ENCODE data around the gene SFXN1.
A peak's percentile ranks its signal among the peaks of the same experiment; 100 is the strongest.
"Not testable (repeated sequence)": the region's sequence is repeated elsewhere in the genome, so short reads cannot be mapped to it uniquely, and the experiment has no call there.

SFXN1 gene

DNA sequence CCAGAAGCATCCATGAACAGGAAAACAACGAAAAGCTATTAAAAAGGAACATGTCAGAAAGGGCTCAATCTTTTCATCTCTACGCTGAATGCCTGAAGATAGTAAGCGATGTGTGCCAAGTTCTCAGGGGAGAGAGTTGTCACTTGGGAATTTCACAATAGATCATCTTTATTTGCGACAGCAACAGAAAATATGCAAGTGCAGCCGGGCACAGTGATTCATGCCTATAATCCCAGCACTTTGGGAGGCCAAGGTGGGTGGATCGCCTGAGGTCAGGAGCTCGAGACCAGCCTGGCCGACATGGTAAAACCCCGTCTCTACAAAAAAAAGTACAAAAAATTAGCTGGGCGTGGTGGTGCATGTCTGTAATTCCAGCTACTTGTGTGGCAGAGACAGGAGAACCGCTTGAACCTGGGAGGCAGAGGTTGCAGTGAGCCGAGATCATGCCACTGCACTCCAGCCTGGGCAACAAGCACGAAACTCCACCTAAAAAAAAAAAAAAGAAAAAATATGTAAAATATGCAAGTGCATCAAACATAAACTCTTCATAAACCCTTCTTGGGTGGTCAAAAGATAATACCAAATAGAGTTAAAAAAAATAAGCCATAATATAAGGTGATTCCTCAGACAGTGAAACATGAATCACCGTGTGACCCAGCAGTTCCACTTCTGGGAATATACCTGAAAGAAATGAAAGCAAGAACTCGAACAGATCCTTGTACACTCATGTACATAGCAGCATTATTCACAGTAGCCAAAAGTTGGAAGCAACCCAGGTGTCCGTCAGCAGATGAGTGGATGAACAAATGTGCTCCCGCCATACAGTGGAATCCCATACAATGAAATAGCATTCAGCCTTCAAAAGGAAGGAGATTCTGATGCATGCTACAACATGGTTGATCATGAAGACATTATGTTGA, 16.2 kb downstream of the SFXN1 start:
- no peak for DNase-seq (ENCODE audit: low spot score)

DNA sequence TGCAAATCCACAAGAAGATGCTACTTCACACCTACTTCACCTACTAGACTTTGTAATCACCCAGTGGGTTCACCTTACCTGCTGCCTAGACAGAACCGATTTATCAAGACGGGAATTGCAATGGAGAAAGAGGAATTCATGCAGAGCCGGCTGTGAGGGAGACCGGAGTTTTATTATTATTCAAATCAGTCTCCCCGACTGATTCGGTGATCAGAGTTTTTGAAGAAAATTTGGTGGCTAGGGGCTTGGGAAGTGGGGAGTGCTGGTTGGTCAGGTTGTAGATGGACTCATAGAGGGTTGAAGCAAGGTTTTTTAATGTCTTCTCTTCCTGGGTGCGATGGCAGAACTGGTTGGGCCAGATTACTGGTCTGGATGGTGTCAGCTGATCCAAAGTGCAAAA, 23.4 kb downstream of the SFXN1 start:
- no peak for DNase-seq (ENCODE audit: low spot score)

DNA sequence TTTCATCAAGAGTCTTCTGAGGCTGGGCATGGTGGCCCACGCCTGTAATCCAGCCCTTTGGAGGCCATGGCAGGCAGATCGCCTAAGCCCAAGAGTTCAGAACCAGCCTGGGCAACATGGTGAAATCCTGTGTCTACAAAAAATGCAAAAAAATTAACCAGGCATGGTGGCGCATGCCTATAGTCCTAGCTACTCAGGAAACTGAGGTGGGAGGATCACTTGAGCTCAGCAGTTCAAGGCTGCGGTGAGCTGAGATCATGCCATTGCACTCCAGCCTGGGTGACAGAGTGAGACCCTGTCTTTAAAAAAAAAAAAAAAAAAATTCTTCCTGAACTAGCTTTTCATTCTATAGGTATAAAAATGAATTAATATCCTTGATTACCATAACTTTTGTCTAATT, 29.3 kb downstream of the SFXN1 start:
- DNase-seq (ENCODE audit: low spot score), result not testable (repeated sequence)

DNA sequence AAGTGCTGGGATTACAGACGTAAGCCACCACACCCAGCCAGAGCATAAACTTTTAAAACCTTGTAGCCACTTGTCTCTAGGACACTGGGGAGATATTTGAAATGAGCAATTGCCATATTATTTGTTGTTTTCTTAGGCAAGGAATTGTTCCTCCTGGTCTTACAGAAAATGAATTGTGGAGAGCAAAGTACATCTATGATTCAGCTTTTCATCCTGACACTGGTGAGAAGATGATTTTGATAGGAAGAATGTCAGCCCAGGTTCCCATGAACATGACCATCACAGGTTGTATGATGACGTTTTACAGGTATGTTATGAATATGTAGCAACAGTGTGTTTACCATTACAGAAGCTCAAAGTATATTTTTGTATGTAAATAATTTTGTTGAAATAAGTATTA, 30.5 kb downstream of the SFXN1 start:
- DNase-seq (ENCODE audit: low spot score), result no peak

DNA sequence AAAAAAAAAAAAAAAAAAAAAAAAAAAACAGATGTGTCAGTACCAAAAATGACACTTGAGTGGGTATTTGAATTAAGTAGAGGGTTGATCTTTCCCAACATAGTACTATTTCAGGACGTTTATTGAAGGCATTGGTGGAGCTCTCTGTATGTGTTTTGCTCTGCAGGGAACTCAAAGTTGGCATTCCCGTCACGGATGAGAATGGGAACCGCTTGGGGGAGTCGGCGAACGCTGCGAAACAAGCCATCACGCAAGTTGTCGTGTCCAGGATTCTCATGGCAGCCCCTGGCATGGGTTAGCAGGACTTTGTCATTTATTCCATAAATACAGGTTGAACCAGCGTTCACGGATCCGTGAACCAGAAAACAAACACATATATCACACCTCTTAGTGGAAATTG, 34.9 kb downstream of the SFXN1 start:
- no peak for DNase-seq (ENCODE audit: low spot score)

DNA sequence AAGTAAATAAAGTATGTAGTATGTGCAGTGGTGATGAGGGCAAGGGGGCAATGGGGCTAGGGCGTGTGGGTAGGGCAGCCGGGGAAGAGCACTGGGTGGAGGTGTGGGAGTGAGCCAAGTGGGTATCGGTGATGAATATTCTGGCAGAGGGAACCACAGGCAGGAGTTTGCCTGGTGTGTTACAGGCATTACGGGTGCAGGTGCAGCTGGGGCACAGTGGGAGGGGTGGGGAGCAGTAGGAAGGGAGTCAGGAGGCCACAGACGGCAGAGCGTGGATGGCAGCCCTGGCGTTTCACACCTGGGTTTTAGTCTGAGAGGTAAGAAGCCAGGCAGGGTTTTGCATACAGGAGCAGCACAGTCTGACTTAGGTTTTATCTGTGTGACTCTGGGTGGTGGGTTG, 35.4 kb downstream of the SFXN1 start:
- DNase-seq (ENCODE audit: low spot score), result no peak

DNA sequence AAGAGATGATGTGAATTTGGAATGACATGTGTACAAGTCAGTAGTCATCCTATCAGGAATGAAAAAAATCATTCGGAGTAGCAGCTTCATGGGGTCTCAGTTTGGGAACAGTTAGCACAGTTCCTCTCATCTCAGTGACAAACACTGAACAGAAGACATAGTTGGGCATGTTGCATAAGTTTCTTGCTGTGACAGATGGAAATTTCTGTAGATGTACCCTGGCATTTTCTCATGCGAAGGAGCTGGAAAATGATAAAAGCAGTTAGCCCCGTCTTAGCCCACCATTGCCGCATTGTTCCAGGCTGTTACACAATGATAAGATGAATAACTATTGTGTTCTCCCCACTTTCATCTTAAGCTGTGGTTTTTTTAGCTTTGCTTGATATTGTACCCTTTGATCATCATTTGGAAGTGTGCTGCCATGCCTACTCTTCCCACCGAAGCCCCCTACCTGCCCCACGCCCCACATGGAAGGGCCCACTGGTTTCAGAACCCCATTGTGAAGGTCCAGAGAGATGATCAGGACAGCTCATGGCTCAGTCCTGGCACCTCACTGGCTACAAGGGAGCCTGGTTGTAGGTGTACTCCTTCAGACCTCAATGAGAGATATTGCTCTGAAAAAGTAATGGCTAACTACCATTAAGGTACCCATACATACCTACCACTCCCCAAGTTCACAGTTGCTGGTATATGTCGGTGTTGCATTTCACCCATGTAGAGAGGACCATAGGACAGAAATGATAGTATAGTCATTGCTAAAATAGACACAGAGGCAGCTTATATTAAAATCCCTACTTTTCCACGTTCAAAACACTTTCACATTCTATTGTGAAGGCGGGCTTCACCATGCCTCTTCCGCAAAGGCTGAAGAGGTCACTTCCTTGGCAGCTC, 38.8 kb downstream of the SFXN1 start:
- DNase-seq (ENCODE audit: low spot score), result no peak

DNA sequence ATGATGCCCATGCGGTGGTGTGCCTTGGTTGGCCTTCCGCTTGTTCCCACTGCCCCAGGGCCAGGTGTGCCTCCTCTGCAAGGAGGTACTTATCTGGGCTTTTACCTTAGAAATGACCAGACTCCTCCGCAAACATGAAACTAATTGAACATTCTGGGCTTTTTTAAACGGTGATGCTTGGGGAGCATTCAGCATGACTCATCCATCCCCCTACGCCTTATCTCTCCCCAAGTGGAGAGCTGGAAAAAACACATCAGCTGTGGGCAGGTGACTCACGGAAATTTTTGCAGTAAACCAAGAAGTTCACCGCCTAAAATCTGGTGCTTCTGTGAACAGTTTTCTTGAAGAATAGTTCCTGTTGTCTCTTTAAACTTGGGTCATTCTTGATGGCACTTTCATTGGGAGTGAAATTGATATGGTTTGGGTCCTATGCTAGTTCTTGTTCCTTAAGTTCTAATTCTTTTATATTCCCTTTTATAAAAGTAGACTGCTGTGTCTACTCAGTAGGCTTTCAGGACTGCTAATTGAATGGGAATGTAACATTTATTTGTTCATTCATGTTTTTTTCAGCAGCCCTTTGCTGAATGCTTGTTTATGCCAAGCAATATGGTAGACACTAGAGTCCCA, 39.6 kb downstream of the SFXN1 start:
- DNase-seq (ENCODE audit: low spot score), result peak; percentile 7

DNA sequence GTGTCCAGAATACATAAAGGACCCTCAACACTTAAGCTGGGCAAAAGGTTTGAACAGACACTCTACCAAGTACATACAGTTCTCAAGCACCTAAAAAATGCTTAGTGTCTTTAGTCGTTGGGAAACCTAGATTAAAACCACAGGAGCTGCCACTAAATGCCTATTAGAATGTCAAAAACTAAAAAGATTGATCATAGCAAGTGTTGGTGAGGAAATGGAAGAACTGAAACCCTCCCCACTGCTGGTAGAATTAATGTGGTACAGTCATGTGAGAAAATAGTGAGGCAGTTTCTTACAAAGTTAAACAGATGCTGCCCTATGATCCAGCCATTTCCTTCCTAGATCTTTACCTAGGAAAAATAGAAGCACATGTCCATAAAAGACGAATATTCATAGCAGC, 40.6 kb downstream of the SFXN1 start:
- DNase-seq (ENCODE audit: low spot score), result no peak

DNA sequence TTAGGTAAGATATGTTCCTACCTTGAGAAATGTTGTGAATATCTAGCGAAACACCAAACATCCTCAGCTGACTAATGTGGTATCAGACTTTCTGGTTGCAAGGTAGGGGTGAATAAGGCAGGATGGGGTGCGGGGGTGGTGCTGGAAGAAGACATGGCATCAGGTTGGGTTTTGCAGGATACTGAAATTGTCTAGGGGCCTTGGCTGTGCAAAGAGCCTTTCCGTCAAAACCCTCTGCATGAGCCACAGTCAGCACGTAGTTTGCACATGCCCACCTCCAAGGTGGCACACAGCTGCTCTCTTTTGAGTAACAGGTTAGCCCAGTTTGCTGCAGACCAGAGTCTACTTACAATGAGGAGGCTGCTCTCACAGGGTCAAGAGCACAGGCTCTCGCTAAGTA, 42.0 kb downstream of the SFXN1 start:
- DNase-seq (ENCODE audit: low spot score), result no peak

DNA sequence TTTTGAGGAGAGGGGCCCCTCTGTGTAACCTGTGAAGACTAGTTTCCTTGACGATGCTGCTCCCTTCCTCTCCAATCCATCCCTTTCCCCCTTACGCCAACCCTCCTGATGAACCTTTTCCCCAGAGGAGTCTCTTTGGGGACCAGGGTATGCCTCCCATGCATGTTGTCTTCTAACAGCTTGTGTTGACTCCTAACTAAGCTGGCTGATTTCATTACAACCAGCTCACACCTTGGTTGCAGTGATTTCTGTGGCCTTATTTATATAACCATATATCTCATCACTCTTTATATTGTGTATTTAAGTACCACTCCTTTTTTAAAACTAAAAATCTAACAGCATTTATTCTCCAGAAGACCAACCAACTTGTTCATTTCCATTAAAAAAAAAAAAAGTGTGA, 42.5 kb downstream of the SFXN1 start:
- DNase-seq (ENCODE audit: low spot score), result no peak

DNA sequence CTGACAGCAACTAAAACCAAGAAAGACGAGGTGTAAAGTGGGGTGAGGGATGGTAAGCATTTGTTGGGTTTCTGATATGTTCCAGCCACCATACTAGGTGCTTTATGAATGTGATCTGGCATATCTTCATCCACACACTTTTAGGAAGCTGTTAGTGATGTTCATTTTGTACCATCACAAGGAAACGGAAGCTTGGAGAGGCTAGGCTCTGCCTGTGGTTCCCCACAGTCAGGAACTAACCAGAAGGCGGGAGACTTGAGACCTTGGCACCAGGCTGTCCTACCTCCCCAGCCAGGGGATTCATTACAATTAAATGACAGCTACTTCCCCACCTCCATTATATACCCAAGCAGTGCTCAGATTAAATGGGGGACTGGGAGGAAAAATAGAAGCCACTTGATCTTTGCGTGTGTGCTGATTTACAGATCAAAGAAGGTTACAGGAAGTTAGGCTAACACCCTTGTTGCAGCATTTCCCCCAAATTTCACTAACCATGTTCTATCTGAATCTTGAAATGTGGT, 43.0 kb downstream of the SFXN1 start:
- no peak for DNase-seq (ENCODE audit: low spot score)

DNA sequence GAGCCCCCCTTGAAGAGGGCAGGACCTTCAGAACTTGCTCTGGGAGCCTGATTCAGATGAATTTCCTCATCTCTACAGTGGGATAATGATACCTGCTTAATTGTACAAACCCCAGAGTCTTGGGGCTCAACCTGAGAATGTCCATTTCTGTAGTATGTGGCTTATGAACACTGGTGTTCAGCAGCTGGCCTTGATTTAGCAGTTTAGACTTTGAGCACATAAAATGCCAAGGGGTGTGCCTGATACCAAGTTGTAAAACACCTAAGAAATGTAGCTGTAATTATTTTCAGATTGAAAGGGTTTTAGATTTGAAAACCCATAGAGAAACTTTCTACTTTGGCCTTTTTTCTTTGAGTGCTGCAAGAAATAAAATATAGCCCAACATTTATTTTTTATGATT, 44.9 kb downstream of the SFXN1 start:
- no peak for DNase-seq (ENCODE audit: low spot score)

DNA sequence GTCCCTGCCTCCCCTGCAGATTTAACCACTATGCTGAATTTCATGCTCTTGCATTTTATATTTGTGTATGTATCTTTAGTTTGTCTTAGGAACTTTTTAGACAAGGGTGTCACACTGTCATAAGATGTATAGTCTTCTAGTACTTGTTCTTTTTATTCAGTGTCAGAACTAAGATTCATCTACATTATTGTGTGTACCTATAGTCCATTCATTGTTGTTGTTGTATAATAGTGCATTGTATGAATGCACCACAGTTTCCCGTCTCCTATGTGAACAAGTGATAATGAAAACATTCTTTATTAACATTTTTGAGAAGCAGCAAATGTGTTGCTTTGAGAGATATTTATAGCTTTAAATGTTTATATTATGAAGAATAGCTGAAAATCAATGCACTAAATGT, 45.9 kb downstream of the SFXN1 start:
- no peak for DNase-seq (ENCODE audit: low spot score)

DNA sequence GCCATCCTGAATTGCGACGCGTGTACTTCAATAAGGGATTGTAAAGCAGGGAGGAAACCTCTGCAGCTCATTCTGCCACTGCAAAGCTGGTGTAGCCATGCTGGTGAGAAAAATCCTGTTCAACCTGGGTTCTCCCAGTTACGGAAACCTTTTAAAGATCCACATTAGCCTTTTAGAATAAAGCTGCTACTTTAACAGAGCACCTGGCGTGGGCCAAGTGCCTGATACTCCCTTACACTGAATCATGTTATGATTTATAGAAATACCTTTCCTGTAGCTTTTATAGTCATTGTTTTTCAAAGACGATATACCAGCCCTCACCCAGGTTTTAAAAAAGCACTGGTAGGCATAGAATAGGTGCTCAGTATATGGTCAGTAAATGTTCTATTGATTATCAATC, 48.3 kb downstream of the SFXN1 start:
- no peak for DNase-seq (ENCODE audit: low spot score)

DNA sequence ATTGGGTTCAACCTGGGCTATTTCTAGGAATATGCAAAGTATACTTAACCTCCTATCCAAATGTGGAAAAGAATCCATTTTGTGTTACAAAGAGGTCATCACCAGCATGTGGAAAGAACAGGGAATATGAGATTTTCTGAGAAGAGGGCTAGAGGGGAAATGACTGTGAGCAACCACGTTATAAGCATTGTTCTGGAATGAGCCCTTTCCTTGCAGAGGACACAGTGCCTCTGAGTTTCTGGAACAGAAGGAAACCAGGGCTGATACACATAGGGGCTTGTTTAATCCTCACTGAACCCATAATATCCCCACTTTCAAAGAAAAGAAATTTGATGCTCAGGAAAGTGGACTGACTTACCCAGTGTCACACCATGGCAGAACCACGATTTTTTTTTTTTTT, 53.0 kb downstream of the SFXN1 start:
- no peak for DNase-seq (ENCODE audit: low spot score)

DNA sequence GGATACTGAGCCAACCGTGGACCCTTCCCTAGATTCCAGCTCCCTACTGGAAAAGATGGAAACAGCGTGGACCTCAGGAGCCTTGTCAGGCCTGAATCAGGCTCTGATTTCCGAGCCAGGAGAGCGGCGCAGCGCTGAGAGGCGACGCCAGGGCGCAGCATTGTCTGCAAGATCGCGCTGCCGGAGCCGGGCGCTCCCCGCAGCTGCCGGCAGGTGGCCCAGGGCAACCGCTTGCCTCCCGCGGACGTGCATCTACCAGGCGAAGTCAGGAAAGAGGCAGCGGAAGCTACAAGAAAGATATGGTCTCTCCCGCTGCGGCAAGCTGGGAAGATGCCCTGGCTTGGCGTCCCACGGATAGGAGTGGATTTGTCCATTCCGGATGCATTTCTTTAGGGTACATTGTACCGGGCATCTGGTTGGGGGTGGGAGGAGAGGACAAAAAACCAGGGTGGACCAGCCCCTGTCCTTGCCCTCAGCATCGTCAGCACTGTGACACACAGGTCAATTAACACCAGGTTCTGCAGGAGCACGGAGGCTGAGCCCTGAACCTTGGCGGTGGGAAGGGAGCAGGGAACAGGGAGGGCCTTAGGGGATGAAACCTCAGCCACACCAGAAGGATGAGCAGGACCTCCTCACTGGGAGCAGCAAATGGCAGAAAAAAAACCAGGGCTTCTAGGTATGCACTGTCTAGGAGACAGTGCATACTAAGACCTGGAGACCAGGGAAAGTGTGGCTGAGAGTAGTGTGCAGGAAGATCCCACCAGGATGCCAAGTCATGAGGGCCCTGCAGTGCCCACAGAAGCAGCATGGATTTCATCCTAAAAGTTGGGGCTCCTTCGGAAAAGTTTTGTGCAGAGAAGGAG, 55.9 kb downstream of the SFXN1 start:
- peak; percentile 87 for DNase-seq (ENCODE audit: low spot score)

DNA sequence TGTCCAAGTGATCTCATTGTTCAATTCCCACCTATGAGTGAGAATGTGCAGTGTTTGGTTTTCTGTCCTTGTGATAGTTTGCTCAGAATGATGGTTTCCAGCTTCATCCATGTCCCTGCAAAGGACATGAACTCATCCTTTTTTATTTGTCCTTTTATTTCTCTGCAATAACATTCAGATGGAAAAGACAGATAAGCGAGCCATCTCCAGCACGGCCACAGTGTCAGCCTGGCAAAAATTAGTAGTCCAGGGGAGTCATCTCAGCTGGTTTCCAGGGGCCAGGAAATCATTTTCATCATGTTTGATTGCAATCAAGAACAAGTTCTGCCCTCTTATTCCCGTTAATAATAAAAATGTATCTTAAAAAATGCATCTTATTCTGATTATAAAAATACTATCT, 57.0 kb downstream of the SFXN1 start:
- DNase-seq (ENCODE audit: low spot score), result not testable (repeated sequence)

DNA sequence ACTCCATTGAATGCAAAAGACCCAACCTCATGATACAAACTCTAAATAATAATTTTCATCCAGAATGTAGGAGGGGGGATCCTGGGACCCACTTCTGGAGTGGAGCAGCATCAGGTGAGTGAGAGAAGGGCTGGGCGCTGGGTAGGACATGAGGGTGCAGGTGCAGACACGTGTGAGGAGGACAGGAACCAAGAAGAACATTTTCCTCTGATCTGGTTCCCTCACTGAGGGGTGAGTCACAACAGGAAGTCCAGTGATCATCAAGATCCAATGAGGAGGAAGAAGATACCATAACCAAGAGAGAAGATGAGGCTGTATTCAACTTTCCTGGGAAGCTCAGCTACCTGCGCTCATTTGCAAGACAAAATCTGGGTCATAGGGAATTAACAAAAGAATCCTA, 57.4 kb downstream of the SFXN1 start:
- DNase-seq (ENCODE audit: low spot score), result no peak

DNA sequence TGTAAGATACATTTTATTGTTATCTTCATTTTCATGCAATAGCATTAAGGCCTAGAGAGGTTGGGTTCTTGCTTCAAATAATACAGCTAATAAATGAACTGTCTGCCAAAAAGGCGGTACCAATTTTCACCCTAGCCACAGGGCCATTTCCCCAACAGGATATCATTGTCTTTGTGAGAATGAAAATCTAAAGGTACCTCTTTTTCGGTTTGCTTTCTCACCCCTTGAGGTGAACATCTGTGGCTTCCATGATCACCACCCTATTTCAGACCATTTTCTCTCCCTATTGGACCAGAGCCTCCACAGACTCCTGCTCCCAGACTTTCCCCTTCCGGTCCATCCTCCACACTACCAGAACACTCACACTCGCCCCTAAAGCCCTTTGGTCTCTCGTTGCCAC, 60.2 kb downstream of the SFXN1 start:
- DNase-seq (ENCODE audit: low spot score), result no peak

DNA sequence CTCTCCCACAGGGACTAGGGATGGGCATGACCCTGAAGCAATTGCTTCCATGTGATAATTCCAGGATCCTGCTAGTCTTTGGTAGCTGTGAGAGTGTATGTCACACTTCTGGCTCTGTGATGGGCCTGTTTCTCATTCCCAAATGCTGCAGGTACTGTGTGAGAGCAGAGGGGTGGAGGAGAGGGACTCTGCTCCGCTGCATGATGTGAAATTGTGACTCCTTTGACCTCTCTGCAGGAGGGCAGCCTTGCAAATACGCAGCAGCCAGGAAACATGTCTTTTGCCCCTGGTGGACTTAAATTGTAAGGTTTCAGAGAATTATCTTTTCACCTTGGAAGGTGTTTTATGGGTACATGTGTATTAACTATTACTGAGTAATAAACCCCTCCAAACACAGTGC, 61.6 kb downstream of the SFXN1 start:
- DNase-seq (ENCODE audit: low spot score), result no peak

DNA sequence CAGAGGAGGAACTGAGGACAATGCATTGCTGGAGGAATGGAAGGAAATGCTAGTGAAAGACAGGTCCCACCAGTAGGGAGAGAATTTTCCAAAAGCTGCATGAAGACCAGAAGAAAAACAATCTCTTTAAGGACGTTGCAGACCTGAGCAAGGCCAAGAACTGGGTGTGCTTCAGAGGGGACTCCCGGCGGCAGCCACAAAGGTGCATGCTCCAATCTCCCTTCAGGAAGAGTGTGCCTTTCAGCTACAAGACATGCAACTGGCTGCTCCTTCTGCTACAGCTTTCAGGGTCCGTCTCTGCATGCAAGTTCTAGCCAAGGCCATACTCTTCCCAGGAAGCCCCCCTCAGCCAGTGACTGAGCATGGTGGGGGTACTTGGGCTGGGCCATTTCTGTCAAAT, 62.9 kb downstream of the SFXN1 start:
- no peak for DNase-seq (ENCODE audit: low spot score)
